Gastroesophageal sphincter (tissue), 3 donors: ENCODE data around the gene BMP7.

ENCODE experiments used
- CTCF ChIP-seq, 4 experiments: fragments of 200-600 bp in 2 of 4; fragments of 450-650 bp in 2 of 4; sonication (generic) in 1 of 4; IDR thresholded peaks; one replicate each; pipeline ENCODE4 v1.5.1; 2017 to 2019; ENCODE audit warnings: antibody characterized with exemption in 4 of 4, mild to moderate bottlenecking in 2 of 4, moderate library complexity in 2 of 4
- POLR2A ChIP-seq, 2 donors: fragments of 450-650 bp; IDR thresholded peaks; one replicate each; pipeline ENCODE4 v1.6.1; 2017; ENCODE audit warnings: antibody characterized with exemption in 2 of 2, mild to moderate bottlenecking in 2 of 2, moderate library complexity in 1 of 2

GRCh38 chr20:57173986-57174385 is 92.5 kb downstream of the BMP7 start:
- TF ChIP-seq CTCF (IDR thresholded peaks at IDR 0.05): no peak
- TF ChIP-seq POLR2A (IDR thresholded peaks at IDR 0.05): no peak
